ENCODE data around the gene ERBB2.

Gene ERBB2

GRCh38 chr17:39695089-39695474 is 4.8 kb upstream of the ERBB2 start:
- H3K27ac ChIP-seq = no peak overlapping the region
- TF ChIP-seq CTCF (conservative IDR thresholded peaks at IDR 0.05) (no peak), ZFX (IDR thresholded peaks at IDR 0.05) (no peak)

GRCh38 chr17:39696731-39697130 is 3.1 kb upstream of the ERBB2 start:
- H3K27ac ChIP-seq = no peak overlapping the region
- TF ChIP-seq CTCF (conservative IDR thresholded peaks at IDR 0.05) = no peak
- TF ChIP-seq ZFX (IDR thresholded peaks at IDR 0.05) = no peak

GRCh38 chr17:39697961-39698360 is 1.9 kb upstream of the ERBB2 start:
- H3K27ac ChIP-seq = no peak overlapping the region
- TF ChIP-seq CTCF (conservative IDR thresholded peaks at IDR 0.05) = no peak
- no peak for TF ChIP-seq ZFX (IDR thresholded peaks at IDR 0.05)

GRCh38 chr17:39699157-39699817 is 577 bp upstream of the ERBB2 start:
- peak overlapping the region; percentile 96 for H3K27ac ChIP-seq

- peak overlapping the region; percentile 96 for H3K27ac ChIP-seq
- TF ChIP-seq CTCF (conservative IDR thresholded peaks at IDR 0.05) (no peak), ZFX (IDR thresholded peaks at IDR 0.05) (peak; percentile 61; the same call in 1 of the 2 replicates)
Measured at GRCh38 chr17:39700148-39700987, 504 bp downstream of the ERBB2 start.

- H3K27ac ChIP-seq = peak overlapping the region; percentile 96
- no peak for TF ChIP-seq ZFX (IDR thresholded peaks at IDR 0.05)
- no peak for TF ChIP-seq CTCF (conservative IDR thresholded peaks at IDR 0.05)
Measured at GRCh38 chr17:39701012-39701783, 1.3 kb downstream of the ERBB2 start.

GRCh38 chr17:39701784-39702422 is 2.0 kb downstream of the ERBB2 start:
- H3K27ac ChIP-seq = peak overlapping the region; percentile 96
- TF ChIP-seq CTCF (conservative IDR thresholded peaks at IDR 0.05) (no peak), ZFX (IDR thresholded peaks at IDR 0.05) (no peak)
